GM23338 (cell line): Measurements from ENCODE around the gene TYW1. TPM values are rescaled to one million over a fixed set of nuclear protein-coding genes. Genes with fewer than 3 reads are reported as not detected.

Experiments used
- ATAC-seq: fragments of 200-7000 bp; cut with Tn5 transposase; 3 replicates; pipeline ENCODE4 v1.9.1; 2020
- DNase-seq: peaks from one replicate; pipeline ENCODE4 v3.0.0-alpha.2; 2015; ENCODE audit warnings: low spot score
- H2AFZ ChIP-seq: fragments of 200-600 bp; sonication (generic); 2 replicates; pipeline ENCODE4 v1.8.0; 2016; ENCODE audit warnings: antibody characterized with exemption, mild to moderate bottlenecking, moderate library complexity
- H3F3A ChIP-seq: fragments of 200-600 bp; sonication (generic); replicated peaks from 2 replicates; pipeline ENCODE4 v1.8.0; 2017; ENCODE audit warnings: antibody characterized with exemption, mixed run types, low read depth
- H3K27ac ChIP-seq: fragments of 200-600 bp; sonication (generic); 2 replicates; pipeline ENCODE4 v1.6.1; 2016; ENCODE audit warnings: low read depth
- H3K27me3 ChIP-seq: fragments of 200-600 bp; sonication (generic); 2 replicates; pipeline ENCODE4 v1.8.0; 2016; ENCODE audit warnings: mild to moderate bottlenecking, mixed run types, moderate library complexity; ENCODE audit not compliant: insufficient read depth
- H3K36me3 ChIP-seq: fragments of 200-600 bp; sonication (generic); 2 replicates; pipeline ENCODE4 v1.8.0; 2016; ENCODE audit warnings: mild to moderate bottlenecking; ENCODE audit not compliant: insufficient read depth
- H3K4me1 ChIP-seq: fragments of 200-600 bp; sonication (generic); 2 replicates; pipeline ENCODE4 v1.8.0; 2016; ENCODE audit warnings: mild to moderate bottlenecking, moderate library complexity; ENCODE audit not compliant: insufficient read depth
- H3K4me2 ChIP-seq: fragments of 200-600 bp; sonication (generic); 2 replicates; pipeline ENCODE4 v1.7.1; 2017; ENCODE audit warnings: mixed run types
- H3K4me3 ChIP-seq: fragments of 200-600 bp; sonication (generic); 2 replicates; pipeline ENCODE4 v1.6.1; 2016; ENCODE audit warnings: mixed run types
- H3K79me2 ChIP-seq: fragments of 200-600 bp; sonication (generic); replicated peaks from 2 replicates; pipeline ENCODE4 v1.8.0; 2017; ENCODE audit warnings: mild to moderate bottlenecking; ENCODE audit not compliant: insufficient read depth
- H3K9me2 ChIP-seq: fragments of 200-600 bp; sonication (generic); 2 replicates; pipeline ENCODE4 v1.8.0; 2017; ENCODE audit not compliant: insufficient read depth
- H4K20me1 ChIP-seq: fragments of 200-600 bp; sonication (generic); replicated peaks from 2 replicates; pipeline ENCODE4 v1.8.0; 2017; ENCODE audit warnings: mild to moderate bottlenecking; ENCODE audit not compliant: insufficient read depth
- H3K27ac Mint-ChIP-seq: 2 replicates; pipeline ENCODE4 v1.8.0; 2020; ENCODE audit warnings: inconsistent platforms, mild to moderate bottlenecking, moderate library complexity, mixed read lengths
- H3K27me3 Mint-ChIP-seq: 3 replicates; pipeline ENCODE4 v1.8.0; 2022; ENCODE audit warnings: low read depth, mild to moderate bottlenecking, moderate library complexity, mixed read lengths, inconsistent platforms; ENCODE audit not compliant: insufficient read depth, poor library complexity
- H3K36me3 Mint-ChIP-seq: 3 replicates; pipeline ENCODE4 v1.8.0; 2021; ENCODE audit warnings: low read depth, mild to moderate bottlenecking, inconsistent platforms, moderate library complexity, mixed read lengths
- H3K4me1 Mint-ChIP-seq: 3 replicates; pipeline ENCODE4 v1.8.0; 2020; ENCODE audit warnings: mild to moderate bottlenecking, inconsistent platforms, mixed read lengths
- H3K4me3 Mint-ChIP-seq: 3 replicates; pipeline ENCODE4 v1.8.0; 2021; ENCODE audit warnings: moderate library complexity, mild to moderate bottlenecking, inconsistent platforms, mixed read lengths
- H3K9me3 Mint-ChIP-seq: 3 replicates; pipeline ENCODE4 v1.8.0; 2020; ENCODE audit warnings: moderate library complexity, mild to moderate bottlenecking, inconsistent platforms, mixed read lengths
- CREB1 ChIP-seq: fragments of 250-450 bp; sonication (Bioruptor Pico); IDR thresholded peaks from 2 replicates; pipeline ENCODE4 v1.5.0; 2020; ENCODE audit warnings: low read depth, mild to moderate bottlenecking, moderate library complexity
- CTCF ChIP-seq, 2 experiments: fragments of 200-600 bp in 1 of 2; sonication (generic) in 1 of 2; conservative IDR thresholded peaks; 2 replicates each; pipeline versions ENCODE4 v1.5.1 to v1.6.1; 2016 to 2017; ENCODE audit warnings: antibody characterized with exemption in 2 of 2, low read depth in 2 of 2, mild to moderate bottlenecking in 2 of 2, moderate library complexity in 1 of 2
- ETS1 ChIP-seq: IDR thresholded peaks from 2 replicates; pipeline ENCODE4 v1.6.1; 2016; ENCODE audit warnings: antibody characterized with exemption
- EZH2 ChIP-seq: fragments of 200-600 bp; sonication (generic); IDR thresholded peaks from one replicate; pipeline ENCODE4 v1.8.0; 2017; ENCODE audit warnings: antibody characterized with exemption, mild to moderate bottlenecking, low read depth; ENCODE audit not compliant: unreplicated experiment
- EZH2phosphoT487 ChIP-seq: fragments of 200-600 bp; sonication (generic); IDR thresholded peaks from one replicate; pipeline ENCODE4 v1.8.1; 2018; ENCODE audit warnings: antibody characterized with exemption; ENCODE audit not compliant: unreplicated experiment
- JUNB ChIP-seq: IDR thresholded peaks from one replicate; pipeline ENCODE4 v1.6.1; 2016; ENCODE audit warnings: antibody characterized with exemption; ENCODE audit not compliant: unreplicated experiment
- NANOG ChIP-seq: IDR thresholded peaks from 2 replicates; pipeline ENCODE4 v1.6.1; 2016; ENCODE audit warnings: antibody characterized with exemption, borderline replicate concordance
- POLR2AphosphoS5 ChIP-seq: IDR thresholded peaks from 2 replicates; pipeline ENCODE4 v1.6.1; 2016; ENCODE audit warnings: antibody characterized with exemption, low read depth
- STAT1 ChIP-seq: IDR thresholded peaks from one replicate; pipeline ENCODE4 v1.6.1; 2016; ENCODE audit warnings: antibody characterized with exemption; ENCODE audit not compliant: unreplicated experiment
- ZNF114 ChIP-seq: fragments of 250-450 bp; sonication (Bioruptor Pico); IDR thresholded peaks from 2 replicates; pipeline ENCODE4 v1.5.0; 2020; ENCODE audit warnings: mild to moderate bottlenecking, moderate library complexity
- ZNF331 ChIP-seq: fragments of 250-450 bp; sonication (Bioruptor Pico); IDR thresholded peaks from 2 replicates; pipeline ENCODE4 v1.5.0; 2020; ENCODE audit warnings: low read depth, mild to moderate bottlenecking, moderate library complexity
- ZNF462 ChIP-seq: fragments of 250-450 bp; sonication (Bioruptor Pico); IDR thresholded peaks from 2 replicates; pipeline ENCODE4 v1.5.0; 2020; ENCODE audit warnings: mild to moderate bottlenecking, moderate library complexity
- polyA plus RNA-seq: library from polyadenylated mRNA; unstranded; fragments of >200 nt; fragmentation: Nextera tagmentation; extraction: Ambion mirVana; gene quantifications from 2 replicates; pipeline ENCODE4 v1.2.1, GENCODE V29; 2016
- total RNA-seq: library from RNA; depleted of rRNA; stranded (reverse); fragments of >200 nt; shearing (Covaris generic); gene quantifications from 2 replicates; pipeline ENCODE4 v1.2.3, GENCODE V29; 2014
- TF ChIP-seq, protein P1 (sequence below): IDR thresholded peaks from one replicate; pipeline ENCODE4 v1.6.1; 2018; ENCODE audit warnings: antibody characterized with exemption; ENCODE audit not compliant: unreplicated experiment

The TYW1 gene
- total and polyA plus RNA-seq, 2 experiments from 2014 or later: 15.2 to 18.1 TPM

- H2AFZ ChIP-seq: no peak overlapping the region
- peaks cover 58% of the 10 kb centered on the region for H3K36me3 Mint-ChIP-seq
- DNase-seq (no peak), ATAC-seq (no peak)
- no peaks in the 10 kb centered on the region for H3K79me2 ChIP-seq
- peaks cover 26% of the 10 kb centered on the region for H3K36me3 ChIP-seq
- no peaks in the 10 kb centered on the region for H3K27me3 ChIP-seq
- peaks cover 4% of the 10 kb centered on the region for H3K27me3 Mint-ChIP-seq
- TF ChIP-seq JUNB (no peak), CREB1 (CRISPR knock-in tag) (no peak), POLR2AphosphoS5 (no peak), ZNF462 (CRISPR knock-in tag) (no peak), CTCF (conservative IDR thresholded peaks at IDR 0.05; ENCODE audit: low read depth in 2 of 2) (no peak), ZNF114 (no peak), STAT1 (no peak), ZNF331 (CRISPR knock-in tag) (no peak), NANOG (no peak), EZH2phosphoT487 (no peak), EZH2 (no peak), ETS1 (no peak)
- TF ChIP-seq, protein P1, sequence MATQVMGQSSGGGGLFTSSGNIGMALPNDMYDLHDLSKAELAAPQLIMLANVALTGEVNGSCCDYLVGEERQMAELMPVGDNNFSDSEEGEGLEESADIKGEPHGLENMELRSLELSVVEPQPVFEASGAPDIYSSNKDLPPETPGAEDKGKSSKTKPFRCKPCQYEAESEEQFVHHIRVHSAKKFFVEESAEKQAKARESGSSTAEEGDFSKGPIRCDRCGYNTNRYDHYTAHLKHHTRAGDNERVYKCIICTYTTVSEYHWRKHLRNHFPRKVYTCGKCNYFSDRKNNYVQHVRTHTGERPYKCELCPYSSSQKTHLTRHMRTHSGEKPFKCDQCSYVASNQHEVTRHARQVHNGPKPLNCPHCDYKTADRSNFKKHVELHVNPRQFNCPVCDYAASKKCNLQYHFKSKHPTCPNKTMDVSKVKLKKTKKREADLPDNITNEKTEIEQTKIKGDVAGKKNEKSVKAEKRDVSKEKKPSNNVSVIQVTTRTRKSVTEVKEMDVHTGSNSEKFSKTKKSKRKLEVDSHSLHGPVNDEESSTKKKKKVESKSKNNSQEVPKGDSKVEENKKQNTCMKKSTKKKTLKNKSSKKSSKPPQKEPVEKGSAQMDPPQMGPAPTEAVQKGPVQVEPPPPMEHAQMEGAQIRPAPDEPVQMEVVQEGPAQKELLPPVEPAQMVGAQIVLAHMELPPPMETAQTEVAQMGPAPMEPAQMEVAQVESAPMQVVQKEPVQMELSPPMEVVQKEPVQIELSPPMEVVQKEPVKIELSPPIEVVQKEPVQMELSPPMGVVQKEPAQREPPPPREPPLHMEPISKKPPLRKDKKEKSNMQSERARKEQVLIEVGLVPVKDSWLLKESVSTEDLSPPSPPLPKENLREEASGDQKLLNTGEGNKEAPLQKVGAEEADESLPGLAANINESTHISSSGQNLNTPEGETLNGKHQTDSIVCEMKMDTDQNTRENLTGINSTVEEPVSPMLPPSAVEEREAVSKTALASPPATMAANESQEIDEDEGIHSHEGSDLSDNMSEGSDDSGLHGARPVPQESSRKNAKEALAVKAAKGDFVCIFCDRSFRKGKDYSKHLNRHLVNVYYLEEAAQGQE: no peak
- no peaks in the 10 kb centered on the region for H3K9me2 ChIP-seq
- no peak overlapping the region for H3K4me2 ChIP-seq
- peaks cover 7% of the 10 kb centered on the region; the same call in 1 of the 2 replicates for H4K20me1 ChIP-seq
- no peaks in the 10 kb centered on the region for H3K9me3 Mint-ChIP-seq
- 0 out of 3 replicates have a peak, but pooled peaks cover 5% of the 10 kb centered on the region for H3K4me1 Mint-ChIP-seq
- no peak overlapping the region for H3K4me3 Mint-ChIP-seq
- no peaks in the 10 kb centered on the region for H3K4me1 ChIP-seq
- H3K27ac ChIP-seq: no peak overlapping the region
- H3K27ac Mint-ChIP-seq: no peak overlapping the region
- H3K4me3 ChIP-seq: no peak overlapping the region
- H3F3A ChIP-seq: no peaks in the 10 kb centered on the region; the same call in 1 of the 2 replicates
These were observed 46.3 kb upstream of the TYW1 start for GRCh38 chr7:66950311-66950710.
